Measurements from ENCODE around the gene SH3RF3. TPM values are rescaled to one million over a fixed set of nuclear protein-coding genes. Genes with fewer than 3 reads are reported as not detected.

SH3RF3 gene
- total RNA-seq, 1 experiment from 2014 or later, result 0.98 TPM

DNA sequence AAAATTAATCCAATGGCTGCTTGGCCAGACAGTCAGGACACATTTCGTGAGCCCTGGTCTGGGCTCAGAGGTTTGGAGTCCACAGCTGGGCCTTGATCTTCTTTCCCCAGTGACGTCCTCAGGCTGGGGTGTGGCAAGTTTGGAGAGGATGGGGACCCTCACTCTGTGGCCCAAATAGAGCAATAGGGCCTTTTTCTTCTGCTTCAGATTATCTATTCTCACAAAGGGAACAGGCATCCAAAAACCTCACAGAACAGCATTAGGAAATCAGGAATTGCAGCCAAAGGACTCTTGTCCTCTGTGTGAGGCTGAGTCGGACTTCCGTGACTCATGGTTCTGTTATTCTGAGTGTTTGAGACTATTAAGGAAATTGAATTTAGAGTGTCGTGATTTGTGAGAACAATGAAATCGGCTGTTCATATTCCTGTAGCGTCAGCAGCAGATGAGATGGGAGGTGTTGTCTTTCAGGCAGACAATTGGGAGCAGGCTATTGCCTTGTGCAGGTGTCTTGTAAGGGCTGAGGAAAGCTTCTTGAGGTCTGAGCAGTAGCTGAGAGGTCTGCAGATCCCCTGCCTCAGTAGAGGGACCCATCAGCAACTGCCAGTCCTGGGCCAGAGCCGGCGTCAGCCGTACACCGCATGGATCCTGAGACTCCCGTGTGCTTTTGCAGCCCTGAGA lies 113.8 kb downstream of the SH3RF3 start:
- ChIA-PET POLR2A (no interaction called here), CTCF (no interaction called here)
- H3K9me3 ChIP-seq, result no peaks in the 10 kb centered on the region
- no TSS peak for BruUV-seq (replicated peaks)
- Mint-ChIP-seq H3K27me3 (ENCODE audit: insufficient read depth, unreplicated experiment) (peaks cover 7% of the 10 kb centered on the region), H3K27ac (ENCODE audit: unreplicated experiment) (no peak overlapping the region), H3K9me3 (ENCODE audit: unreplicated experiment) (no peaks in the 10 kb centered on the region), H3K36me3 (ENCODE audit: insufficient read depth, unreplicated experiment) (no peaks in the 10 kb centered on the region), H3K4me3 (ENCODE audit: unreplicated experiment) (no peak overlapping the region), H3K4me1 (ENCODE audit: low read depth, unreplicated experiment) (peaks cover 8% of the 10 kb centered on the region)
- H3K27me3 ChIP-seq (replicated peaks; ENCODE audit: control insufficient read depth, insufficient read depth, low read length), result no peaks in the 10 kb centered on the region
- no peaks in the 10 kb centered on the region for H3K36me3 ChIP-seq (ENCODE audit: control insufficient read depth, insufficient read depth, low read length)
- intact Hi-C loops (cut with micrococcal nuclease; ENCODE audit: unreplicated experiment), result no loop called here
- no peaks in the 10 kb centered on the region for H3K4me1 ChIP-seq
- no peak overlapping the region for H3K4me3 ChIP-seq (ENCODE audit: low read depth, low read length)
- TF ChIP-seq CTCF (IDR thresholded peaks at IDR 0.05; ENCODE audit: insufficient read depth in 1 of 2, low read depth in 1 of 2, low read length in 1 of 2, severe bottlenecking in 1 of 2, unreplicated experiment in 1 of 2), result no peak
- no peak for DNase-seq

- Histone ChIP-seq H3K9me3 (no peaks in the 10 kb centered on the region), H3K4me1 (no peaks in the 10 kb centered on the region), H3K36me3 (ENCODE audit: control insufficient read depth, insufficient read depth, low read length) (no peaks in the 10 kb centered on the region), H3K4me3 (ENCODE audit: low read depth, low read length) (no peak overlapping the region), H3K27me3 (replicated peaks; ENCODE audit: control insufficient read depth, insufficient read depth, low read length) (no peaks in the 10 kb centered on the region)
- H3K27me3 Mint-ChIP-seq (ENCODE audit: insufficient read depth, unreplicated experiment), result peaks cover 12% of the 10 kb centered on the region
- ChIA-PET POLR2A (no interaction called here), CTCF (no interaction called here)
- H3K4me1 Mint-ChIP-seq (ENCODE audit: low read depth, unreplicated experiment), result peaks cover 8% of the 10 kb centered on the region
- TF ChIP-seq CTCF (IDR thresholded peaks at IDR 0.05; ENCODE audit: insufficient read depth in 1 of 2, low read depth in 1 of 2, low read length in 1 of 2, severe bottlenecking in 1 of 2, unreplicated experiment in 1 of 2), result no peak
- no peaks in the 10 kb centered on the region for H3K36me3 Mint-ChIP-seq (ENCODE audit: insufficient read depth, unreplicated experiment)
- no peak for DNase-seq
- H3K27ac Mint-ChIP-seq (ENCODE audit: unreplicated experiment), result no peak overlapping the region
- H3K4me3 Mint-ChIP-seq (ENCODE audit: unreplicated experiment), result no peak overlapping the region
- BruUV-seq (replicated peaks), result no TSS peak
- no peaks in the 10 kb centered on the region for H3K9me3 Mint-ChIP-seq (ENCODE audit: unreplicated experiment)
- intact Hi-C loops (cut with micrococcal nuclease; ENCODE audit: unreplicated experiment), result no loop called here
Measured at GRCh38 chr2:109243526-109244303, 114.7 kb downstream of the SH3RF3 start.

- Mint-ChIP-seq H3K36me3 (ENCODE audit: insufficient read depth, unreplicated experiment) (no peaks in the 10 kb centered on the region), H3K4me1 (ENCODE audit: low read depth, unreplicated experiment) (peaks cover 8% of the 10 kb centered on the region), H3K27ac (ENCODE audit: unreplicated experiment) (no peak overlapping the region), H3K4me3 (ENCODE audit: unreplicated experiment) (no peak overlapping the region), H3K27me3 (ENCODE audit: insufficient read depth, unreplicated experiment) (peaks cover 13% of the 10 kb centered on the region), H3K9me3 (ENCODE audit: unreplicated experiment) (no peaks in the 10 kb centered on the region)
- ChIA-PET POLR2A (no interaction called here), CTCF (interaction anchor here (1.2 kb wide), 1 partner anchor 266 kb away, joined by 3 read pairs; no protein-coding TSS in a partner anchor)
- intact Hi-C loops (cut with micrococcal nuclease; ENCODE audit: unreplicated experiment), result no loop called here
- BruUV-seq (replicated peaks), result no TSS peak
- no peaks in the 10 kb centered on the region for H3K4me1 ChIP-seq
- H3K4me3 ChIP-seq (ENCODE audit: low read depth, low read length), result no peak overlapping the region
- no peak for TF ChIP-seq CTCF (IDR thresholded peaks at IDR 0.05; ENCODE audit: insufficient read depth in 1 of 2, low read depth in 1 of 2, low read length in 1 of 2, severe bottlenecking in 1 of 2, unreplicated experiment in 1 of 2)
- H3K9me3 ChIP-seq, result no peaks in the 10 kb centered on the region
- no peaks in the 10 kb centered on the region for H3K36me3 ChIP-seq (ENCODE audit: control insufficient read depth, insufficient read depth, low read length)
- DNase-seq, result no peak
- no peaks in the 10 kb centered on the region for H3K27me3 ChIP-seq (replicated peaks; ENCODE audit: control insufficient read depth, insufficient read depth, low read length)
Measured at GRCh38 chr2:109244304-109244582, 115.2 kb downstream of the SH3RF3 start.

Data from Caco-2 (cell line).